Inflammatory macrophage treated with lipopolysaccharide for 1 hour (primary cell): Measurements from ENCODE around the gene NOVA1.

ENCODE experiments used
- DNase-seq, 2 donors: peaks; one replicate each; pipeline ENCODE4 v3.0.0-alpha.2; 2020 to 2022

Gene NOVA1

DNA sequence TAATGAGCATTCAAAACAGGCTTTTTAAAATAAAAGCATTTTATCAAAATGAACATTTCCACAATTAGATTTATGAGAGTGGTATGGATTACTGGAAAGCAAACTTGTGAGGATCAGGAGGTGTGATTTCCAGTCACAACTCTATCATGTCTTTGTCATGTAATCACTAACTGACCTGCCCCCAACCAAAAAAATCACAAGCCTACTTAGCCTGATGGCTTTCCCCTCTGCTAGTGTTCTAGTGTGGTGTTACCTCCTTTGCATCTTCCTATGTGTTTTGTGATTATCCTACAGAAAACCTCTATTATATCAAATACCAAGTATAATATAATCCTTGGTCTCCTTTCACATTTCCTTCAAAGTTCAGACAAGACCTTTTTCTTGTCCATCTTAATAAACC, 168.6 kb downstream of the NOVA1 start:
- no peak for DNase-seq

DNA sequence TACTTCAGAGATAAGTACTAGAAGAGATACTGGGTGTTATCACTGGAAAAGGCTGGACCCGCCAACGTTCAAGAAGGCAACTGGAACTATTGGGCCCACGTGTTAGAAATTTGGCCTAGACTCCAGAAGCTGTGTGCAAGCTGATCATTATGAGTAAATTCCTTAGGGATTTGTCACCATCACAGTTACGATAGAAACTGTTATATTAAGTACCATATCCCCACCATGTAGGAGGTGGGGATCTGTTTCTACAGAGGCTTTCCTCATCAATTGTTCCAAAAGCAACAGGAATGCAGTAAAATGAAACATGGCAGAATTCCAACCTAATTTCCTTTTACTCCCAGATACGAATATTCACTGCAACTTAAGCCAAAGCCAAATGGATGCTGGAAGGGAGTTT, 170.7 kb downstream of the NOVA1 start:
- DNase-seq, result no peak

DNA sequence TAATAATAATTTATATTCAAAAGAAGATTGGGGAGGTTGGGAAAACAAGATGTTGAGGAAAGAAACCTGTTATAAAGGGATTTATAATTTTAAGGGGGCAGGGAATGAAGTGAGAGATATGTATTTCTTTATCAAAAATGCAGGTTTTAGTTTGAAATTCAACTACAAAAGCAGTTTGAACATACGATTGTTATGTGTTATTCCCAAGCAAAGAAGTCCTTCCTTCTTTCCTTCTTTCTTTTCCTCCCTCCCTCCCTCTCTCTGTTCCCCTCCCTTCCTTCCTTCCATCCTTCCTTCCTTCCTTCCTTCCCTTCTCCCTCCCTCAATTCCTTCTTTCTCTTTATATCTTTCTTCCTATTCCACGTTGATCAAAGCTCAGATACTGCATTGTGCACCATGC, 173.3 kb downstream of the NOVA1 start:
- no peak for DNase-seq

DNA sequence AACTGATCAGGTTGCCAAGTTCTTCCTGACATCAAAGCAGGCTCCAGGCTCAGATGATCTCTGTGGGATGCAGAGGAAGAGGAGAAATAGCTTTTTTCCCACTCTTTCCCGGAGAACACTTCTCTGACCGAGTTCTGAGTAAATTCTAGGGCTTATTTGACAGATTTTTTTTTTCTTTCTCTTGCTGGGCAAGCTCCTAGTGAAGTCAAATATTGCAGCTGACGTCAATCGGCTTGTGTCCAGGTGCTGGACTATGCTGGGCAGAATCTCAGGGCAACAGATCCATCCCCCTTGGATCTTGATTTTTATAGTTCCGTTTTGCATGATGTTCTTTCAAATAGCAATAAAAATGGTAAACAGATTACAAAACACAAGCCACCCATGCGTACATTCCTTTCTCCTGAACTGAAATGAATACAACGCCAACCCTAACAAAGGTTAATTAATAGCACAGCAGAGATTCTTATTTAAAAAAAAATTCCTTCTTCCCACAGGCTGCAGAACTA, 182.2 kb downstream of the NOVA1 start:
- DNase-seq, result no peak

DNA sequence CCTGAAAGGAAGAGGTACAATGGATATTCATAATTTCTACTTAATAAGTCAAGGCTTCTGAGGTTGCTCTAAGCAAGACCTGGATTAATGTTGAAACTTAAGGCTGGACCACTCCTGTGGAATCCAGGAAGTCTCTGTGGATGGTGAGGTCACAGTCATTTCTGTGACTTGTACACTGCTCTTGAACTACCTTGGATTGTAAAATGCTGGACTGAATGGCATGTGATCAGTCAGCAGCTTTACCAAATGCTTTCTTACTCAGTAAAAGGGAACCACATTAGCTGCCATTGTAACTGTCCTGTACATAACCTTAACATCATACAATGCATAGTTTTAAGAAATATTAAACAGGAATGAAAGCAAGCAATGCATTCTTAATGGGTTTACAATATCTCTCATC, 182.9 kb downstream of the NOVA1 start:
- DNase-seq, result no peak

DNA sequence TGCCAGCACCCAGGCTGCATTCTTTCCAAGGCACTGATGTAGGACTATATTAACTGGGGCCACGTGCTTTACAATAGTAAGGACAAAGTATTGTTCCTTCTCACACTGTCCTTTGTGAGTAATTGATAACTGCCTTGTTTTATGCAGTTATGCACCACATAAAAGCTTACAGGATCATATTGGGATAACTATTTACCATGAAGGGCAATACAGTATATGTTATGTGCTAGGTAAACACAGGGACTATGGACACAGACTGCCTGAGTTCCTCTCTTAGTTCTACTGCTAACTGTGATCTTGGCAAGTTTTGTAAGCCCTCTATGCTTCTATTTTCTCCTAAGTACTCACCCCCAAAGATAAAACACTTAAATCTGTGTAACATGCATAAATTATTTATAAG, 183.7 kb downstream of the NOVA1 start:
- no peak for DNase-seq

DNA sequence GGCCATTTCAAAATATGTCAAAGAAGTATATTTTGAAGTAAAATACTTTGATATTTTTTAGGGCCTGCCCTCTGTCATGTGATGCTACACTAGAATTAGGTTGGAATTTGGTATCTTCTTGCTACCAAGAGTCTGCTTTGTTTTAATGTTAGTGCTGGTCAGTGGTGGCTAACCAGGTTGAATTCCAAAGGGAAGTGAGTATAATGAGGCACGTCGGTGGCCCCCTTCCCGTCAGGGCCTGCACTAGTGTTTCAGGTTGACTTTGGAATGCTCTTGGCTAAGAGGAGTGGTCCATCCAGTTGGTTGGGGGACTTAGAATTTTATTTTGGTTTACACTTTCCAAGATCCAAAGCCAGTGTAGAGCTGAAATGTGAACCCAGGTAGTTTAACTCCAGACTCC, 185.4 kb downstream of the NOVA1 start:
- DNase-seq, result no peak

DNA sequence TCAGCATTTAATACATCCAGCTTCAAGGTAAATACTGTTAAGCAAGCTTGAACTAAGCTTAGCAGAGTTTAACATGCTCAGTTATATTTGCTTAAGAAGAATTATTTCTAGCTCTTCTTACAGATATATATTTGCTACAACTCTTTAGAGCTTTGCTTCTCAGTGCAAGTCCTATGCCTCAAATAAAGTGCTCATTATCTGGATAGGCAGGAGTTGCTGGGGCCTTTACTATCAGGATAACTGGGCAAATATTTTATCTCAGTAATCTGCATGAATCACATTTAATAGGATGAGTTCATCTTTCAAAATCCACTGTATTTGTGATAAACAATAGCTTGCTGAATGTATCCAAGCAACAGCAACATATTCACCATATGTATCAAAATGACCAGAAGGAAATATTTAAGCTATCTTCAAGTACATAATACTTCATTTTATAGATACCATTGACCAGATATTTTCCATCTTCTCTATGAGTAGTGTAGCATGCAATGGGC, 187.6 kb downstream of the NOVA1 start:
- no peak for DNase-seq

DNA sequence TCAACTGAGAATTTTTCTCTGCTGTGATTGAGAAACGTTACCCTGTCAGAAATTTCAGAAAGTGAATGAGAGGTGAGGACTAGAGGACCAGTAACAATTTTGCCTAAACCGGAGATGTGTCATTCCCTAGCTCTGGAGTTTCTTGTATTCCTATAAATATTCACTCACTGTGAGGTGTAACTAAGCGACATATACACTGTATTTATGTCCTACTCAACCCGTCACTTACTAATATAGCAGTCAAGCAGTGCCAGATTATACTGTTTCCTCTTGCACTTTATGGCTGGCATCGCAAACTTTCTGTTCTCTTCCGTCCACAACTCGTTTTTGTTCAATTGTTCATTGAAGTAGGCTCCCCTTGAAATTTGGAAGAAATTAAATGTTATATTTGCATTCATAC, 192.9 kb downstream of the NOVA1 start:
- no peak for DNase-seq

DNA sequence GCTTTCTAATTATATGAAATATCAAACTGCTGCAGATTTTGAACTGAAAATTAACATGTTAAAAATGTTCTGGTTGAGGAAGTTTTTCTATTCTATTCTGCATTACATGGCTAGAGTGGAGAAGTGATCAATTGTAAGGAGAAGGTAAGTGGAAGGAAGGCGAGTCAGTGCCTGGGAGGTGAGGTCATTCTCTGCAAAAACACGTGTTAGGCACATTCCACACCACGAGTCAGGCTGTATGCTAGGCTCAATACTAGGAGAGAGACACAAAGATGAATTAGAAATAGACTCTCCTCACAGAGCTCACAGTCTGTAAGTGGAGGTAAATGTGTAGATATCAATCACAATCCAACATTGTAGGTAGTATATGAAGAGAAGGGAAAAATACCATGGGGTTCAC, 194.1 kb downstream of the NOVA1 start:
- DNase-seq, result no peak

DNA sequence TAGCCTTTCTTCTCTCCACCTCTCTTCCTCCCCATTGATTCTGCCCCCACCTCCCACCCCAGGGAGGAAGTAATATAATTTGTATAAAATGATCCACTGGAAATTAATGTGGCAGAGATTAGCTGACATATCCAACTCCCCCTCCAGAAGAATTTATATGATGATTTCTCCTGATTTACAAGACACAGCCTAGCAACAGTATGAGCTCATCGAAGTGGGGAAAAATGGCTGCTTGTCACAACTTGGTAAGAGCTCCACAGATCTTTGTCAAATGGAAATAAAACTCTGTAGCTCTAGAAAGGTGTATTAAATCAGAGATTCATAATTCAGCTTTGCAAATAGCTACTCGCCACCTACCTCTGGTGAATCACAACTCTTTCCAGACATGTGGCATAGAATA, 195.7 kb downstream of the NOVA1 start:
- no peak for DNase-seq

DNA sequence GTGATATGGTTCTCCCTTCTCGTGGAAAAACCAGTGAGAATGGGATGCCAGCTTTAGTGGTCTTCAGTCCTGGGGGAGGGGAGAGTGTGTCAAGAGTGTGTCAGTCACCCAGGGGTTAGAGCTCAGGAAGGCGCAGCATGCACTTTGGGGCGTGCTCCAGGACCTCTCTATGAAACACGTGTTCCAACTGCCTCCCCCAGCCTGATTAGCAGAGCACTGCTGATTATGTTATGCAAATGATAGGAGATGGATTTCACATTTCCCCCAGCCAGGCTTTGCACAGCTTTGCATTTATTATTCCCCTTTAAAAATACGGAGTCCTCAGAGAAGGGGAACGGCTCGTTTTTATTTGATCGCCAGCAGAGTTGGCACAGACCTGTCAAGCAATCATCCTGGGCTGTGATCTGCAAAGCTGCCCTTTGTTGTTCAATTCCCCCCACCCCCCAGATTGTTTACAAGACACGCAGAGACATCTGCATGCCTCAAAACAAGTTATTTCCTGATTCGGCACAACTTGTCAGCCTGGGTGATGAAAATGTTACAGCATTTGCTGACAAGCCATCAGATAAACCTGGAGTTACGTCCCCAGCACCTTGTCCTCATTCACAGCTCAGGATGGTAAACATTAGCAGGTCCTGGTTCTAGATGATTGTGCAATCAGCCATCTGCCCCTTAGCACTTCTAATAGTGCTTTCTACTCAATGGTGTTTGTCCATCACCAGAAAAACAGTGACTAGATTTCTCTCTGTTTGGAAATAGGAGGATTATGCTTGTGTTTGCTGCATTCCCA, 196.5 kb downstream of the NOVA1 start:
- no peak for DNase-seq

DNA sequence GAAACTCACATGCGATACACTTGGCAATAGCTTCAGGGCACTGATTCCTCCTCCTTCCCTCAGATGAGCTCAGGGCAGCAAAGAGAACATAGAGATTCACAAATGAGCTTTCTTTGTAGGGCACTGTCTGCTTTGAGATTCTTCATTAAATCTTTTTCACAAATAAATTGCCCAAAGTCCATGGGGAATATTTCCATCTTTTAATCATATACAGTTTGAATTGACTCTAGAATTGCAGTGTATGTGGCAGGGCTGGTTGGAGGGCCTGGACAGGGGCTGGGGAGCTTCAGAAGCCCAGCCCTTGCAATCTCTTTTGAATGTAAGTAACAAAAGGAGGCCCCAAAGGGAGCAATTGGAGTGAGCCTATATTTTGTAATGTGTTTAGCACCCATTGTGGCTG, 197.5 kb downstream of the NOVA1 start:
- DNase-seq, result no peak

DNA sequence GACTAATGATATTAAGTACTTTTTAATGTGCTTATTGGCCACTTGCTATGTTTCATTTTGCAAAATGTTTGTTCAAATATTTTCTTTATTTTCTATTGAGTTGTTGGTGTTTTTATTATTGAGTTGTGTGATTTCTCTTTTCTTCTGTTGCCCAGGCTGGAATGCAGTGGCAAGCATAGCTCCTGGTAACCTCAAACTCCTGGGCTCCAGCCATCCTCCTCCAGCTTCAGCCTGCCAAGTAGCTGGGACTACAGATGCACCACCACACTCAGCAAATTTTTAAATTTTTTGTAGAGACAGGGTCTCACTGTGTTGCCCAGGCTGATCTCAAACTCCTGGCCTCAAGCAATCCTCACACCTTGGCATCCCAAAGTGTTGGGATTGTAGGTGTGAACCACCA, 199.2 kb downstream of the NOVA1 start:
- no peak for DNase-seq
